Trophoblast cell (in vitro differentiated cells and primary cell): Measurements from ENCODE around the gene CNKSR2.

ENCODE experiments used
- DNase-seq, 2 donors: peaks; one replicate each; pipeline ENCODE4 v3.0.0-alpha.2; 2016
- H2AFZ ChIP-seq: 2 replicates; pipeline ENCODE4 v1.6.1; 2013; ENCODE audit warnings: low read length, moderate library complexity, mild to moderate bottlenecking; ENCODE audit not compliant: insufficient read depth, poor library complexity
- H2AK5ac ChIP-seq: 2 replicates; pipeline ENCODE4 v1.6.1; 2013; ENCODE audit warnings: mild to moderate bottlenecking, low read length
- H2BK120ac ChIP-seq: 2 replicates; pipeline ENCODE4 v1.6.1; 2013; ENCODE audit warnings: low read length, mild to moderate bottlenecking, moderate library complexity; ENCODE audit not compliant: insufficient read depth, poor library complexity
- H2BK12ac ChIP-seq: 2 replicates; pipeline ENCODE4 v1.6.1; 2013; ENCODE audit warnings: mild to moderate bottlenecking, low read length, moderate library complexity
- H2BK5ac ChIP-seq: 2 replicates; pipeline ENCODE4 v1.6.1; 2013; ENCODE audit warnings: low read length, low read depth, moderate library complexity, mild to moderate bottlenecking; ENCODE audit not compliant: poor library complexity
- H3K14ac ChIP-seq: 2 replicates; pipeline ENCODE4 v1.6.1; 2013; ENCODE audit warnings: mild to moderate bottlenecking, low read length
- H3K18ac ChIP-seq: 2 replicates; pipeline ENCODE4 v1.6.1; 2013; ENCODE audit warnings: mild to moderate bottlenecking, low read length
- H3K23ac ChIP-seq: 2 replicates; pipeline ENCODE4 v1.6.1; 2013; ENCODE audit warnings: low read length
- H3K27ac ChIP-seq: 2 replicates; pipeline ENCODE4 v1.5.1; 2013; ENCODE audit warnings: low read depth, mild to moderate bottlenecking, inconsistent platforms, low read length, moderate library complexity
- H3K27me3 ChIP-seq: 2 replicates; pipeline ENCODE4 v1.6.1; 2013; ENCODE audit warnings: inconsistent platforms, mild to moderate bottlenecking, low read length, moderate library complexity; ENCODE audit not compliant: insufficient read depth
- H3K36me3 ChIP-seq, 2 experiments: 1 replicate in 1 of 2; 2 replicates in 1 of 2; pipeline ENCODE4 v1.6.1; 2013; ENCODE audit warnings: low read length in 2 of 2, mild to moderate bottlenecking in 2 of 2, moderate library complexity in 1 of 2; ENCODE audit not compliant: insufficient read depth in 2 of 2, control insufficient read depth in 1 of 2
- H3K4ac ChIP-seq: 2 replicates; pipeline ENCODE4 v1.6.1; 2013; ENCODE audit warnings: low read depth, mild to moderate bottlenecking, low read length, moderate library complexity
- H3K4me1 ChIP-seq, 2 experiments: 1 replicate in 1 of 2; 2 replicates in 1 of 2; pipeline ENCODE4 v1.6.1; 2013; ENCODE audit warnings: low read length in 2 of 2, mild to moderate bottlenecking in 2 of 2, moderate library complexity in 1 of 2; ENCODE audit not compliant: insufficient read depth in 2 of 2, control insufficient read depth in 1 of 2
- H3K4me2 ChIP-seq: 2 replicates; pipeline ENCODE4 v1.6.1; 2013; ENCODE audit warnings: inconsistent platforms, mild to moderate bottlenecking, low read length, moderate library complexity
- H3K4me3 ChIP-seq: 2 replicates; pipeline ENCODE4 v1.5.1; 2013; ENCODE audit warnings: mild to moderate bottlenecking, low read depth, low read length, inconsistent platforms
- H3K79me1 ChIP-seq: one replicate; pipeline ENCODE4 v1.6.1; 2013; ENCODE audit warnings: low read length
- H3K79me2 ChIP-seq: 2 replicates; pipeline ENCODE4 v1.6.1; 2013; ENCODE audit warnings: low read length, mild to moderate bottlenecking; ENCODE audit not compliant: control insufficient read depth, insufficient read depth, poor library complexity
- H3K9ac ChIP-seq: 2 replicates; pipeline ENCODE4 v1.6.1; 2013; ENCODE audit warnings: mild to moderate bottlenecking, low read length
- H3K9me3 ChIP-seq: 2 replicates; pipeline ENCODE4 v1.6.1; 2013; ENCODE audit warnings: low read depth, mild to moderate bottlenecking, control low read depth, inconsistent platforms, low read length; ENCODE audit not compliant: insufficient read depth
- H4K12ac ChIP-seq: 2 replicates; pipeline ENCODE4 v1.6.1; 2013; ENCODE audit warnings: low read depth, mild to moderate bottlenecking, low read length, moderate library complexity
- H4K8ac ChIP-seq: 2 replicates; pipeline ENCODE4 v1.6.1; 2013; ENCODE audit warnings: low read depth, mild to moderate bottlenecking, low read length, moderate library complexity
- H4K91ac ChIP-seq: one replicate; pipeline ENCODE4 v1.6.1; 2013; ENCODE audit warnings: low read depth, mild to moderate bottlenecking, low read length, moderate library complexity
- WGBS: extraction: QIAGEN DNeasy Blood & Tissue Kit; methylation state at CpG from one replicate; pipeline ENCODE4 v1.1.7; 2013; ENCODE audit warnings: missing lambda C conversion rate; ENCODE audit not compliant: insufficient read length, insufficient coverage; ENCODE audit errors: extremely low coverage; 5-methylcytosine and 5-hydroxymethylcytosine counted together

Gene CNKSR2

GRCh38 chrX:21657318-21658151, 283.3 kb downstream of the CNKSR2 start:
- Histone ChIP-seq H4K12ac (no peak overlapping the region), H4K8ac (no peak overlapping the region), H3K79me1 (no peaks in the 10 kb centered on the region), H3K4me2 (no peak overlapping the region), H3K18ac (no peak overlapping the region), H3K14ac (no peak overlapping the region), H3K9ac (no peak overlapping the region), H3K4me1 (no peaks in the 10 kb centered on the region), H2BK120ac (no peak overlapping the region), H3K4me3 (no peak overlapping the region), H3K4ac (no peak overlapping the region), H3K36me3 (peaks cover 0 to 2% of the 10 kb centered on the region in 2 experiments), H3K79me2 (no peaks in the 10 kb centered on the region), H2BK5ac (no peak overlapping the region), H2AFZ (no peak overlapping the region), H3K27me3 (no peaks in the 10 kb centered on the region), H2BK12ac (no peak overlapping the region), H3K23ac (no peak overlapping the region), H4K91ac (no peak overlapping the region), H3K27ac (no peak overlapping the region), H3K9me3 (peaks cover 2% of the 10 kb centered on the region), H2AK5ac (no peak overlapping the region)
- WGBS, result no CpG with 5 or more reads among the region's 57 CpGs
- no peak for DNase-seq

- no peak within 1 kb of the TSS for H4K12ac ChIP-seq
- H3K27ac ChIP-seq, result no peak within 1 kb of the TSS
- no peak within 1 kb of the TSS for H2BK5ac ChIP-seq
- no peak within 1 kb of the TSS for H3K14ac ChIP-seq
- H3K36me3 ChIP-seq, result peaks cover 0 to 2% of the 10 kb centered on the region in 2 experiments
- no peak within 1 kb of the TSS for H3K4me3 ChIP-seq
- no peak within 1 kb of the TSS for H2BK12ac ChIP-seq
- H4K8ac ChIP-seq, result no peak within 1 kb of the TSS
- no peak within 1 kb of the TSS for H3K9ac ChIP-seq
- H3K23ac ChIP-seq, result no peak within 1 kb of the TSS
- no peak within 1 kb of the TSS for H2AK5ac ChIP-seq
- H2AFZ ChIP-seq, result no peak within 1 kb of the TSS
- no peak within 1 kb of the TSS for H4K91ac ChIP-seq
- no peaks in the 10 kb centered on the region for H3K79me1 ChIP-seq
- no peaks in the 10 kb centered on the region for H3K79me2 ChIP-seq
- peaks cover 2% of the 10 kb centered on the region for H3K9me3 ChIP-seq
- no peaks in the 10 kb centered on the region for H3K27me3 ChIP-seq
- no CpG with 5 or more reads among the region's 60 CpGs for whole genome bisulfite sequencing
- H3K4me1 ChIP-seq, result no peaks in the 10 kb centered on the region
- H3K4me2 ChIP-seq, result no peak within 1 kb of the TSS
- H2BK120ac ChIP-seq, result no peak within 1 kb of the TSS
- H3K18ac ChIP-seq, result no peak within 1 kb of the TSS
- no peak for DNase-seq
- no peak within 1 kb of the TSS for H3K4ac ChIP-seq
Measured at GRCh38 chrX:21658152-21658737, 284.0 kb downstream of the CNKSR2 start, which contains the start of gene KLHL34. Gene KLHL34 (minus strand): TSS chrX:21658330. CDS start chrX:21657788, 542 bp downstream.

- H3K9me3 ChIP-seq, result peaks cover 2% of the 10 kb centered on the region
- H2AFZ ChIP-seq, result no peak overlapping the region
- H3K4me1 ChIP-seq, result no peaks in the 10 kb centered on the region
- H3K36me3 ChIP-seq, result peaks cover 0 to 2% of the 10 kb centered on the region in 2 experiments
- no peak overlapping the region for H3K18ac ChIP-seq
- no peak overlapping the region for H2BK120ac ChIP-seq
- DNase-seq, result no peak
- H3K27me3 ChIP-seq, result no peaks in the 10 kb centered on the region
- no peak overlapping the region for H3K27ac ChIP-seq
- no peak overlapping the region for H3K4ac ChIP-seq
- H3K79me1 ChIP-seq, result no peaks in the 10 kb centered on the region
- no peak overlapping the region for H4K91ac ChIP-seq
- no peak overlapping the region for H3K14ac ChIP-seq
- H2AK5ac ChIP-seq, result no peak overlapping the region
- no peak overlapping the region for H4K12ac ChIP-seq
- H2BK12ac ChIP-seq, result no peak overlapping the region
- H3K23ac ChIP-seq, result no peak overlapping the region
- H3K79me2 ChIP-seq, result no peaks in the 10 kb centered on the region
- no peak overlapping the region for H4K8ac ChIP-seq
- whole genome bisulfite sequencing, result no CpG with 5 or more reads among the region's 23 CpGs
- H3K4me2 ChIP-seq, result no peak overlapping the region
- no peak overlapping the region for H3K9ac ChIP-seq
- H2BK5ac ChIP-seq, result no peak overlapping the region
- H3K4me3 ChIP-seq, result no peak overlapping the region
Measured at GRCh38 chrX:21658746-21659145, 284.5 kb downstream of the CNKSR2 start.

DNA sequence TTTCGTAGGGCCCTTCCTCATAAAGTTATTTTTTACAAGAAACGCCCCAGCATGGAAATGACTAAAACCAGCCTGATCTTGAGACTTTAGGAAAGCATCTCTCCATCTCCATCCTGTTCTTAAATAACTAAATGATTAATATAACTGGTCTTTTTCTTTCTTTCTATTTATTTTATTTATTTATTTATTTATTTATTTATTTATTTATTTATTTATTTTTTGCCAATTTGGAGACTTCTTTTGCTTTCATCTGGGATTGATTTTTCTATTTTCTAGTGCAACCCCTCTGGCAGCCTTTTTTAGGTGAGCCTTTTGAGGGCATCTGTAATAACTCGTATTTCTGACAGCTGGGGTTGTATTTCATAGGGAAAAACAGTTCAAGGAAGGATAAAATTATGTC, 285.1 kb downstream of the CNKSR2 start:
- no peak overlapping the region for H3K4me2 ChIP-seq
- H3K79me2 ChIP-seq, result no peaks in the 10 kb centered on the region
- no CpG with 5 or more reads among the region's 3 CpGs for WGBS
- H2AFZ ChIP-seq, result no peak overlapping the region
- no peaks in the 10 kb centered on the region for H3K4me1 ChIP-seq
- no peak overlapping the region for H3K4me3 ChIP-seq
- peaks cover 0 to 2% of the 10 kb centered on the region in 2 experiments for H3K36me3 ChIP-seq
- H3K9me3 ChIP-seq, result peaks cover 2% of the 10 kb centered on the region
- H2BK5ac ChIP-seq, result no peak overlapping the region
- H3K79me1 ChIP-seq, result no peaks in the 10 kb centered on the region
- no peak overlapping the region for H2BK12ac ChIP-seq
- H2BK120ac ChIP-seq, result no peak overlapping the region
- no peak overlapping the region for H3K14ac ChIP-seq
- no peak overlapping the region for H4K8ac ChIP-seq
- H4K12ac ChIP-seq, result no peak overlapping the region
- no peak overlapping the region for H3K23ac ChIP-seq
- no peak for DNase-seq
- no peaks in the 10 kb centered on the region for H3K27me3 ChIP-seq
- H3K4ac ChIP-seq, result no peak overlapping the region
- no peak overlapping the region for H4K91ac ChIP-seq
- no peak overlapping the region for H2AK5ac ChIP-seq
- H3K9ac ChIP-seq, result no peak overlapping the region
- no peak overlapping the region for H3K27ac ChIP-seq
- no peak overlapping the region for H3K18ac ChIP-seq
